Activated CD8-positive, alpha-beta T cell treated with anti-CD3 and anti-CD28 coated beads, Interleukin-2, amount 10 ng/mL, durations not matched to agents 7 days and 5 days (primary cell): ENCODE measurements around the gene PCDHB8. TPM values are rescaled to one million over a fixed set of nuclear protein-coding genes. Genes with fewer than 3 reads are reported as not detected.
A peak's percentile ranks its signal among the peaks of the same experiment; 100 is the strongest.
"Not testable (repeated sequence)": the region's sequence is repeated elsewhere in the genome, so short reads cannot be mapped to it uniquely, and the experiment has no call there.

Experiments
- ATAC-seq: fragments of 150-1000 bp; cut with Tn5 transposase; one replicate; pipeline ENCODE4 v1.10.0; 2021; ENCODE audit warnings: moderate library complexity
- CTCF ChIA-PET: fragments of 350-600 bp; sonication (Branson Sonifier 250); formaldehyde crosslinking; loops from one replicate; lab custom pipeline; 2021; ENCODE audit warnings: antibody characterized with exemption; lab: Charles Lee
- POLR2A ChIA-PET: fragments of 350-600 bp; sonication (Branson Sonifier 250); formaldehyde crosslinking; loops from one replicate; lab custom pipeline; 2021; ENCODE audit warnings: antibody characterized with exemption; lab: Charles Lee
- DNase-seq: peaks from one replicate; pipeline ENCODE4 v3.0.0-alpha.2; 2020
- H3K27ac Mint-ChIP-seq: one replicate; pipeline ENCODE4 v1.8.0; 2021; ENCODE audit warnings: mild to moderate bottlenecking, mixed read lengths
- H3K27me3 Mint-ChIP-seq: one replicate; pipeline ENCODE4 v1.8.0; 2021; ENCODE audit warnings: low read depth, mixed read lengths
- H3K36me3 Mint-ChIP-seq: one replicate; pipeline ENCODE4 v1.8.0; 2021; ENCODE audit warnings: low read depth, mixed read lengths
- H3K4me1 Mint-ChIP-seq: one replicate; pipeline ENCODE4 v1.8.0; 2021; ENCODE audit warnings: low read depth, mixed read lengths
- H3K4me3 Mint-ChIP-seq: one replicate; pipeline ENCODE4 v1.8.0; 2021; ENCODE audit warnings: mild to moderate bottlenecking, mixed read lengths
- H3K9me3 Mint-ChIP-seq: one replicate; pipeline ENCODE4 v1.8.0; 2022; ENCODE audit warnings: mixed read lengths; ENCODE audit not compliant: insufficient read depth
- total RNA-seq, 2 experiments: library from RNA; stranded (reverse); gene quantifications; one replicate each; pipeline ENCODE4 v1.2.3, GENCODE V29; 2021

Gene PCDHB8
- total RNA-seq, 2 experiments from 2014 or later: not detected

- CTCF ChIA-PET, H3K36me3 Mint-ChIP-seq, POLR2A ChIA-PET: not testable (repeated sequence)
These were observed 19.7 kb upstream of the PCDHB8 start for GRCh38 chr5:141157901-141158300.

GRCh38 chr5:141172381-141173204, 5.0 kb upstream of the PCDHB8 start, which contains the start of gene PCDHB7:
TSS of gene PCDHB7 (plus strand) at chr5:141172644. CDS start at chr5:141172836, 192 bp downstream.
- ATAC-seq: no peak
- ChIA-PET CTCF (no interaction called here), POLR2A (no interaction called here)

More at GRCh38 chr5:141157901-141158300, 19.7 kb upstream of the PCDHB8 start:
- H3K4me1 Mint-ChIP-seq, H3K27me3 Mint-ChIP-seq, H3K4me3 Mint-ChIP-seq, ATAC-seq, H3K27ac Mint-ChIP-seq, DNase-seq: not testable (repeated sequence)
- H3K9me3 Mint-ChIP-seq: peaks cover 29% of the 10 kb centered on the region

GRCh38 chr5:141174291-141175104, 3.1 kb upstream of the PCDHB8 start:
- DNase-seq, POLR2A ChIA-PET, H3K36me3 Mint-ChIP-seq, CTCF ChIA-PET, H3K4me3 Mint-ChIP-seq, H3K27ac Mint-ChIP-seq, H3K4me1 Mint-ChIP-seq, ATAC-seq, H3K27me3 Mint-ChIP-seq, H3K9me3 Mint-ChIP-seq: not testable (repeated sequence)

More at GRCh38 chr5:141172381-141173204, 5.0 kb upstream of the PCDHB8 start, which contains the start of gene PCDHB7:
- no peak within 1 kb of the TSS for H3K27ac Mint-ChIP-seq
- H3K27me3 Mint-ChIP-seq: peaks cover 3% of the 10 kb centered on the region
- H3K4me1 Mint-ChIP-seq: no peaks in the 10 kb centered on the region
- peak; percentile 33 for DNase-seq
- H3K36me3 Mint-ChIP-seq: no peaks in the 10 kb centered on the region
- H3K4me3 Mint-ChIP-seq: no peak within 1 kb of the TSS
- peaks cover 19% of the 10 kb centered on the region for H3K9me3 Mint-ChIP-seq

GRCh38 chr5:141175933-141176332, 1.7 kb upstream of the PCDHB8 start:
- Mint-ChIP-seq H3K9me3 (peaks cover 12% of the 10 kb centered on the region), H3K4me3 (no peak overlapping the region), H3K36me3 (no peaks in the 10 kb centered on the region), H3K4me1 (no peaks in the 10 kb centered on the region), H3K27ac (no peak overlapping the region), H3K27me3 (peaks cover 1% of the 10 kb centered on the region)
- CTCF ChIA-PET: no interaction called here
- POLR2A ChIA-PET: no interaction called here
- no peak for DNase-seq
- ATAC-seq: no peak

GRCh38 chr5:141179371-141179770, 1.8 kb downstream of the PCDHB8 start:
- H3K36me3 Mint-ChIP-seq, H3K27me3 Mint-ChIP-seq, H3K4me1 Mint-ChIP-seq, POLR2A ChIA-PET, H3K27ac Mint-ChIP-seq, H3K4me3 Mint-ChIP-seq, ATAC-seq, DNase-seq, CTCF ChIA-PET: not testable (repeated sequence)
- H3K9me3 Mint-ChIP-seq: peaks cover 16% of the 10 kb centered on the region

GRCh38 chr5:141179876-141180275, 2.3 kb downstream of the PCDHB8 start:
- H3K27ac Mint-ChIP-seq, H3K27me3 Mint-ChIP-seq, DNase-seq, CTCF ChIA-PET, H3K4me3 Mint-ChIP-seq, H3K4me1 Mint-ChIP-seq, H3K36me3 Mint-ChIP-seq, ATAC-seq, POLR2A ChIA-PET: not testable (repeated sequence)
- H3K9me3 Mint-ChIP-seq: peaks cover 20% of the 10 kb centered on the region

GRCh38 chr5:141180313-141180712, 2.7 kb downstream of the PCDHB8 start:
- H3K27ac Mint-ChIP-seq: no peak overlapping the region
- H3K9me3 Mint-ChIP-seq: peaks cover 24% of the 10 kb centered on the region
- DNase-seq (no peak), ATAC-seq (no peak)
- peaks cover 1% of the 10 kb centered on the region for H3K27me3 Mint-ChIP-seq
- ChIA-PET POLR2A (no interaction called here), CTCF (no interaction called here)
- peaks cover 7% of the 10 kb centered on the region for H3K36me3 Mint-ChIP-seq
- no peaks in the 10 kb centered on the region for H3K4me1 Mint-ChIP-seq
- no peak overlapping the region for H3K4me3 Mint-ChIP-seq

GRCh38 chr5:141182248-141182647, 4.7 kb downstream of the PCDHB8 start, which contains the start of gene PCDHB16:
TSS of gene PCDHB16 (plus strand) at chr5:141182387. CDS start at chr5:141182560, 173 bp downstream.
- DNase-seq: no peak
- Mint-ChIP-seq H3K4me3 (no peak within 1 kb of the TSS), H3K27me3 (peaks cover 1% of the 10 kb centered on the region), H3K36me3 (peaks cover 7% of the 10 kb centered on the region), H3K4me1 (no peaks in the 10 kb centered on the region), H3K9me3 (peaks cover 34% of the 10 kb centered on the region), H3K27ac (no peak within 1 kb of the TSS)
- POLR2A ChIA-PET: no interaction called here
- CTCF ChIA-PET: interaction anchor here (0.8 kb wide), 1 partner anchor 239 kb away, joined by 3 read pairs; the partner anchor contains the start of gene PCDHGA11
- ATAC-seq: no peak

- DNase-seq, H3K27me3 Mint-ChIP-seq, ATAC-seq, H3K36me3 Mint-ChIP-seq, H3K4me1 Mint-ChIP-seq, POLR2A ChIA-PET, H3K4me3 Mint-ChIP-seq, CTCF ChIA-PET, H3K27ac Mint-ChIP-seq: not testable (repeated sequence)
- peaks cover 39% of the 10 kb centered on the region for H3K9me3 Mint-ChIP-seq
These were observed 6.7 kb downstream of the PCDHB8 start for GRCh38 chr5:141184117-141184855.

GRCh38 chr5:141186897-141187512, 9.4 kb downstream of the PCDHB8 start, which contains the start of gene PCDHB9:
TSS of gene PCDHB9 (plus strand) at chr5:141187161. CDS start at chr5:141187319, 158 bp downstream.
- H3K27ac Mint-ChIP-seq: no peak within 1 kb of the TSS
- peaks cover 9% of the 10 kb centered on the region for H3K36me3 Mint-ChIP-seq
- POLR2A ChIA-PET: no interaction called here
- ATAC-seq: no peak
- H3K9me3 Mint-ChIP-seq: peaks cover 32% of the 10 kb centered on the region
- CTCF ChIA-PET: interaction anchor here (0.8 to 1.5 kb wide), 8 partner anchors 9 to 377 kb away, joined by 3 to 5 read pairs (median 4); partner anchors contain the start of genes PCDHB14 and PCDHGA1
- H3K4me1 Mint-ChIP-seq: no peaks in the 10 kb centered on the region
- no peak within 1 kb of the TSS for H3K4me3 Mint-ChIP-seq
- peak; percentile 34 for DNase-seq
- peaks cover 4% of the 10 kb centered on the region for H3K27me3 Mint-ChIP-seq

GRCh38 chr5:141188682-141189081, 11.1 kb downstream of the PCDHB8 start:
- peaks cover 36% of the 10 kb centered on the region for H3K9me3 Mint-ChIP-seq
- H3K36me3 Mint-ChIP-seq, DNase-seq, CTCF ChIA-PET, H3K27ac Mint-ChIP-seq, ATAC-seq, H3K27me3 Mint-ChIP-seq, POLR2A ChIA-PET, H3K4me3 Mint-ChIP-seq, H3K4me1 Mint-ChIP-seq: not testable (repeated sequence)
